Sigmoid colon (tissue), 4 donors: ENCODE measurements around the gene KCNIP4.

Source experiments
- CTCF ChIP-seq, 4 experiments: fragments of 450-650 bp in 3 of 4; fragments of 200-600 bp in 1 of 4; IDR thresholded peaks; one replicate each; pipeline ENCODE4 v1.5.1; 2016 to 2019; ENCODE audit warnings: antibody characterized with exemption in 4 of 4, mild to moderate bottlenecking in 3 of 4, moderate library complexity in 2 of 4
- POLR2A ChIP-seq, 2 donors: fragments of 450-650 bp; IDR thresholded peaks; one replicate each; pipeline ENCODE4 v1.6.1; 2016; ENCODE audit warnings: antibody characterized with exemption in 2 of 2, mild to moderate bottlenecking in 2 of 2, moderate library complexity in 2 of 2
- POLR2AphosphoS5 ChIP-seq, 4 donors: sonication (generic); formaldehyde crosslinking; IDR thresholded peaks; one replicate each; pipeline ENCODE4 v1.6.1; 2017; ENCODE audit warnings: antibody characterized with exemption in 4 of 4

- TF ChIP-seq CTCF (IDR thresholded peaks at IDR 0.05) (no peak), POLR2A (IDR thresholded peaks at IDR 0.05) (no peak), POLR2AphosphoS5 (IDR thresholded peaks at IDR 0.05) (no peak)
These were observed 132.8 kb downstream of the KCNIP4 start for GRCh38 chr4:21815651-21816377.
